SK-MEL-5 (cell line): Measurements from ENCODE around the gene SLC22A3. TPM values are rescaled to one million over a fixed set of nuclear protein-coding genes. Genes with fewer than 3 reads are reported as not detected.
"Not testable (repeated sequence)": the region's sequence is repeated elsewhere in the genome, so short reads cannot be mapped to it uniquely, and the experiment has no call there.

ENCODE experiments used
- DNase-seq: peaks from one replicate; pipeline ENCODE4 v3.0.0-alpha.2; 2016; ENCODE audit warnings: low read depth, low spot score
- in situ Hi-C: cut with HindIII; loops from 2 replicates; pipeline ENCODE4 v1.10.0; 2016; ENCODE audit warnings: low sequenced_read_pairs, high pct_unique_total_duplicates, low pct_unique_long_range_greater_than_20kb
- total RNA-seq: library from RNA; depleted of rRNA; stranded (reverse); fragments of >200 nt; shearing (Covaris generic); gene quantifications from 2 replicates; pipeline ENCODE4 v1.2.3, GENCODE V29; 2014

Gene SLC22A3
- total RNA-seq, 1 experiment from 2014 or later: not detected

GRCh38 chr6:160358225-160359119 is 10.3 kb downstream of the SLC22A3 start:
- in situ Hi-C loops: no loop called here
- DNase-seq: no peak

- in situ Hi-C loops: no loop called here
- DNase-seq: no peak
These were observed 12.8 kb downstream of the SLC22A3 start for GRCh38 chr6:160360955-160361354.

DNA sequence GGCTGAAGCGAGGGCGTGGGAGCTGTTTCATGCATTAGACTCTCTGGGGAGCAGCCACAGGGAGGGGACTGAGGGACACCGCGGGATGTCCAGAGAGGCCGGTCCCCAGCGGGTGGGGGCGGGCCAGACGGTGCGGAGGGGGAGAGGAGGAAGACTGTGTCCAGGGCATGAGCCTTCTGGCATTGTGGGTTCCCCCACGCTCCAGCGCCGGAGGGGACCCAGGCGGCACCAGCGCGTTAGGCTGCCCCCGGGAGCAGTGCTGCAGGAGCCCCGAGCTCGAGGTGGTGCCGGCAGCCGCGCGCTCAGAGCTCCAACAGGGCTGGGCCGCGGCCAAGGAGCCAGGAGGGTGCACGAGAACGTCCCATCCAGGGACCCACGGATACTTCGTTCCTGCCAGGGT is 14.4 kb downstream of the SLC22A3 start:
- in situ Hi-C loops: no loop called here

DNA sequence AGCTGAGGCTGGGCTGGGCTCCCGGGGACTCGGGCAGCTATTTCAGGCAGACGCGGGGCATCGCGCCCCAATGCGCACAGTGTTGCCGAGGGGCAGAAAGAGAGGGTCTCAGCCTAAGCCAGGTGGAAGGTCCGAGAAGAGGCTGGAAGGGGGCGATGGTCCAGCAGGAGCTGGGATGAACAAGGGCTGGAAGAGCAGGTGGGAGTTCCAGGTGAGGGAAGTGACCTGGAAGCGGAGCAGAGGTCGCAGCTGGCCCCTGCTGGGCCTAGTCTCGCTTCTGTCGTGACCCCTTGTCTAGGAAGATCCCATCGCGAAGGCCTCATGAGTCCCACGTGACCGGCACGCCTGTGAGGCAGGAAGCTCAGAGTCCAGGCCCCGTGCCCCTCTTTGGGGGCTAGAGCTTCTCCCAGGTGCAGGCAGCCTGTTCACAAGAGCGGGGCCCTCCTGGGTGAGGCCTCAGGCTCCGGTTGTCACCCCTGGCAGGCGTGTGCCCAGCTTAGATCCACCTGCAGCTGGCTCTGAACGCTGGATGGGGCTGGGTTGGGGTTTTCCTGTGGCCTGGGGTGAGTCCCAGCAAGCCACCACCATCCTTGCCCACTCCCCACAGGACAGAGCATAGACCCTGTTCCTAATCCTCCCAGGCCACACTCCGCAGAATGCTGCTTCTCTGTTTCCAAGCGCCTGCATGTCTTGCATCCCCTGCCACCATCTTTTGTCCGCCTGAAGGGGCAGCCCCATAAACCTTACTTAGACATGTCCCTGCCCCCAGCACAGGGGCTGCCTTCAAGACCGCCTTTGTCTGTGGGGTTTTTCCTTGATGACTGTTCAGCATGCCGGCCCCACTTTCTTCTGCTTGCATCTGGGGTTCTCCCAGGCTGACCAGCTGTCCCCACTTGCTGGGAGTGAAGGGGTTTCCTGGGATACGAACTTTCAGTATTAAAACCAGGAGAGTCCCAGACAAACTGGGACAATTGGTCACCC is 15.1 kb downstream of the SLC22A3 start:
- in situ Hi-C loops: no loop called here
- DNase-seq: no peak

More for the DNA sequence above, 14.4 kb downstream of the SLC22A3 start:
- no peak for DNase-seq

GRCh38 chr6:160365117-160365516 is 16.9 kb downstream of the SLC22A3 start:
- DNase-seq: no peak
- in situ Hi-C loops: no loop called here

DNA sequence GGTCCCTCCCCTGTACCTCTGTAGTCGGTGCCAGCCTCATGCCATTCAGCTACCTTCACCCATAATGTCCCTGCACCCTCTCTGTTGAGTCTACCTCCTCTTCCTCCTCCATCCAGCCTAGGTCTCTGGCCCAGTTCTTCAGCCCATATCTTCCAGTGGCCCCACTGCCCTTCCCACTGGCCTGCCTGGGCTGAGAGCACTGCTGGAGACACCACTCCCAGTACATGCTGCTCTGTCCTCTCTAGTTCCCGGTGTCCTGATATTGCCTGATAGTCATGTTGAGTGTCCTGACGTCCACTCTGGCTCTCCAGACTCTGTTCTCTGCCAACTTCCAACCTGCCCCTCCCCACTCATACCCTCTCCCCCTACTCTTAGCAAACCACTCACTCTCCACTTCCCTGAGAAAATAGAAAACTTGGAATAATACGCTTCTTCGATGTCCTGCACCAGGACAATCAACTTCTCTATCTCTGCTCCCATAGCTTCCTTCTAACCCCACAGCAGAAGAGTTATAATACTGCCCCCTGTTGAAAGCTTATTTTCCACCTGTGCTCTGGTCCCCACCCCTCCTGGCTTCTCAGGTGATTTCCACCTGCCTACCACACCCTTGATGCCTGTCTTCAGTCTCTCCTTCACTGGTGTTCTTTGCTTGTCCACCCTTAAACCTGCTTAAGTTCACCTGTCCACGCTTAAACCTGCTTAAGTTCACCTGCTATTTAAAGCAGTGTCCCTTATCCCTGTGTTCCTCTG is 19.8 kb downstream of the SLC22A3 start:
- in situ Hi-C loops: no loop called here
- DNase-seq: no peak

- in situ Hi-C loops: no loop called here
- no peak for DNase-seq
These were observed 20.5 kb downstream of the SLC22A3 start for GRCh38 chr6:160368670-160369069.

DNA sequence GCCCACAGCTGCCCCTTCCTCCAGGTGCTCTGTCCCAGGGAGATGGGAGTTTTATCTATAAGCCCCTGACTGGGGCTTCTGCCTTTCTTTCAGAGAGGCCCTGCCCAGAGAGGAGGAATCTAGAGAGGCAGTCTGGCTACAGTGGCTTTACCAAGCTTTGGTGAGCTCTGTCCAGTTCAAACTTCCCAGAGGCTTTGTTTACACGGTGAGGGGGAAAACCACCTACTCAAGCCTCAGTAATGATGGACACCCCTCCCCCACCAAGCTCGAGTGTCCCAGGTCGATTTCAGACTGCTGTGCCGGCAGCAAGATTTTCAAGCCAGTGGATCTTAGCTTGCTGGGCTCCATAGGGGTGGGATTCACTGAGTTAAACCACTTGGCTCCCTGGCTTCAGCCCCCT is 25.4 kb downstream of the SLC22A3 start:
- DNase-seq, in situ Hi-C loops: not testable (repeated sequence)

GRCh38 chr6:160374836-160375560 is 26.8 kb downstream of the SLC22A3 start:
- in situ Hi-C loops: no loop called here
- DNase-seq: no peak

DNA sequence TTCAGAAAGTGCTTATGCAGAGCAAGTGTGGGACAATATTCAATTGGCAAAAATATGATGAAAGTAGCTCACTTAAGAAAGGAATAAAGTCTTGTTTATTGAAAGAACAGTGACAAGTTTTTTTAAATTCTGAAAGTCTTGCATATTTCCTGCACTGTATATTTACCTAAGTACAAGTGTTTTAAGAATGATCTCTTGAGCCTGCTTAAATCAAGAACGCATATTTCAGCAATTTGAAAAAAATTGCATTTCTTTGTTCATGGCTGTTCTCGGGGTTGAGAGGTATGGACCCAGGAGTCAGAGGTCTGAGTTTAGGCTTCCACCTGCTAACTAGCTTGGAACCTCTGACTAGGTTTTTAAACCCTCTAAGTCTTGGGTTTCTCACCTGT is 27.4 kb downstream of the SLC22A3 start:
- DNase-seq: no peak
- in situ Hi-C loops: no loop called here

GRCh38 chr6:160376445-160376844 is 28.3 kb downstream of the SLC22A3 start:
- DNase-seq: no peak
- in situ Hi-C loops: no loop called here

DNA sequence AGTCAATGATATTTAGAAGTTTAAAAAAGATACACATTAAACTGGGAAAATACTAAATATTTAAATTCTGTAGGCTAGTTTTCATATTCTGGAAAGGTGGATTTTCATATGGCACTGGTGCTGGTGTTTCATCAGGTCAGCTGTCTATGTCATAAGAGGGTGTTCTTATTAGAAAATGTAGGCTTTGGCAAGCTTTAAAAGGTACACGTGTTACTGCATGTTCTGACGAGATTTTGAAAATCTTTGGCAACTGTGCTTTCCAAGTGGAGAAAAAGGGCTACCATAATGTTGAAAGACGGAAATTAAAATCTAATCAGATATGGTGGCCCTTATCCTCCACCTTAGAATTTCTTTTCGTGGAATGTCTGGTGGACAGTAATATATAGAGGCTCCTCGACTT is 30.0 kb downstream of the SLC22A3 start:
- in situ Hi-C loops: no loop called here
- no peak for DNase-seq

DNA sequence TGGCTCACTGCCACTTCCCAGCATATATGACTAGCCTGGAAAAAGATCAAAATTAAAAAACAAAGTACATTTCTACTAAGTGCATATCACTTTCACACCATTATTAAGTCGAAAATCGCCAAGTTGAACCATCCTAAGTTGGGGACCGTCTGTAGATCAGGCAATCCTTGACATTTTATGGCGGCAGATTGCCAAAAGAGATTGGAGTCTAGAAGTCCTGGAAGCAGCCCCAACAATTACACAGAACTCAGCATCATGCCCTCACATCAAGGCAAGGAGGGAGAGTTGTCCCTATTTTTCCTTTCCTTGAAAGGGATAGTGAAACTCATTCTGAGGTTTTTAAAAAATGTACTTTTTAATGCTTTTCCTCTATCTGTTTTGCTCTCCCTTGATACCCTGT is 30.7 kb downstream of the SLC22A3 start:
- in situ Hi-C loops: no loop called here
- DNase-seq: no peak

- in situ Hi-C loops: no loop called here
- no peak for DNase-seq
These were observed 31.3 kb downstream of the SLC22A3 start for GRCh38 chr6:160379466-160379865.

- in situ Hi-C loops: no loop called here
- no peak for DNase-seq
These were observed 34.8 kb downstream of the SLC22A3 start for GRCh38 chr6:160382946-160383345.

GRCh38 chr6:160386869-160387530 is 38.8 kb downstream of the SLC22A3 start:
- no peak for DNase-seq
- in situ Hi-C loops: no loop called here
